Right renal pelvis (tissue), 4 donors: Measurements from ENCODE around the gene NOP10. TPM values are rescaled to one million over a fixed set of nuclear protein-coding genes. Genes with fewer than 3 reads are reported as not detected.
A peak's percentile ranks its signal among the peaks of the same experiment; 100 is the strongest.
"Not testable (repeated sequence)": the region's sequence is repeated elsewhere in the genome, so short reads cannot be mapped to it uniquely, and the experiment has no call there.

Source experiments
- DNase-seq, 4 donors: peaks; one replicate each; pipeline ENCODE4 v3.0.0-alpha.2; 2013; ENCODE audit warnings: low read depth in 4 of 4, low spot score in 3 of 4, missing footprints in 1 of 4
- polyA plus RNA-seq, 4 donors: library from polyadenylated mRNA; unstranded; fragments of 120-200 nt; gene quantifications; one replicate each; pipeline ENCODE4 v1.2.1, GENCODE V29; 2013; ENCODE audit not compliant: insufficient read length in 4 of 4

The NOP10 gene
- polyA plus RNA-seq, 4 donors, result 122 to 148 (median 139) TPM

DNA sequence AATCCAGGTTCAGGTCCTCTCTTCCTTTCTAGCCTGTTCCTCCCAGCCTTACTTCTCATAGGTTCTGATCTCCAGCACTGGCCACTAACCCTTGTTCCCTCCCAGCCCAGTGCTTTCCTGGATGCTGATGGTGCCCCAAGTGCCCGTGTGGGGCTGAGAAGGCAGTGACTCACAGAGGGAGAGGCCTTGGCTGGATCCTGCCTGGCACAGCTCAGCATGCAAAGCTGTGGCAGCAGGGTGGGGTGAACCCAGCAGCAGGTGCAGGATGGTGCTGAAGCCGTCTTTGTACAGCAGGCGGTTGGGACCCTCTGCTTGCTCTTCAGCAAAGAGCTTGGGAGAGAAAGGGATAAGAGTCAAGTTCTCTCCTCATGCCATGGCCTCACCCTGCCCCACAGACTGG lies 16.5 kb upstream of the NOP10 start:
- DNase-seq, result no peak

DNA sequence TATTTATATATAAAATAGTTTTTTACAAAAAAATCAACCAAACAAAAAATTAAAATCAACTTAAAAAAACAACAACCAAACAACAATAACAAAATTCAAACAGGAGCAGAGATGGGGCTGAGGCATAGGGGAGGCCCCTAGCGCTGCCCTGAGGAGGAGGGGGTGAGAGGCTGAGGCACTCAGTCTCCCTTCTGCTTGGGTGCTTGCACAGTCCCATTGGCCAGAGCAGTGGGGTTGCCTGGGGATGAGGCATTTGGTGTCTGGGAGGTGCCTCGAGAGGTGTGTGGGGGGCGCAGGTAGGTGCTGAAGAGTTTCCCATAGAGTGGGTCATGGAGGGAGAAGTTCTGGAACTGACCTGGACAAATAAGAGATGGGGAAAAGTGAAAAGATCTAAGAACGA lies 16.0 kb upstream of the NOP10 start:
- no peak for DNase-seq

DNA sequence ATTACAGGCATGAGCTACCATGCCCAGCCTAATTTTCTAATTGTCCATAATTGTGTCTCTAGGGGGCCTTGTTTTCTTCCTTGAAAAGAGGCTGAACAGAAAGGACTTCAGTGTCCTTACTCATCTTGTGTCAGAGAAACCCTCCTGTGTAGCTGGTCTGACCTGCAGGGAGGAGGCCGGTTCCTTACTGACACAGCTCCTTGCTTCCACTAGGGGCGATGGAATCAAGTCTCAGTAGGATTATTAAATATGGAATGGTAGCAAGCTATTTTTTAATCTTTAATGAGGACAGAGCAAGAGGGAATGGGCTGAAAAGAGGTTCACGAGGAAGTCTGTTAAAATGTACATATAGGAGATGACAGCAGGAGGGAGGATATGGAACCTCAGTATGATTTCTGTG lies 15.4 kb upstream of the NOP10 start:
- DNase-seq, result no peak

DNA sequence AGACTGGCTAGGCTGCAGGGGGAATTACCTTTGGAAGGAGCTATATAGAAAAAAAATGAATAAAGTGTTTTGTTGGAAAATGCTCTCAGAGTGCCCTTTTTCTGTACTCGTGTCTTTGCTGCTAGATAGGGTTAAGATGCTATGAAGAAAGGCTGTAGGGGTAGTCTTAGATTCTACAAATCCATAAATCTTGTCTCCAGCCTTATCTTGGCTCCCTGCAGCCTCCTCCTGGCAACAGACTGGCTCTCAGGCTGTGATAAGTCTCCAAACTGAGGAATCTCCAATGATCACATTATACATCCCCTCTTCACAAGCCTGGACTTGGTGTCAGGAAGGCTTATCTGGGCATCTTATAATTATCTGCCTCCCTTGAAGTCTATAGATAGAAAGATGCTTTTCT lies 14.7 kb upstream of the NOP10 start:
- no peak for DNase-seq

DNA sequence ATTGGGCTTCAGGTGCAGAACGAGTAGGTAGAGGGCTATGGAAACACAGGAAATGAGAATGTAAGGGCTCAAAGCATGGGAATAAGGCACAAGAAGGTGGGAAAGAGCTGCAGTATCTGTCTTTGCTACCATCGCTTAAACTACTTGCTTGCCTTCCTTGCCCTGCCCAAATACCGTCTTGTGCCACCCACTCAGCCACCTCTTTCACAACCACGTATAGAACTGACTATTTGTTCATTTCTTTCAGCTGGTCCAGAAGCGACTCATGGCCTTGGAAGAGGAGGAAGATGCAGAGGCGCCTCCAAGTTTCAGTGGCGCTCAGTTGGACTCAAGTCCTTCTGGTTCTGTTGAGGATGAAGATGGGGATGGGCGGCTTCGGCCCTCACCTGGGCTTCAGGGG lies 12.3 kb upstream of the NOP10 start:
- no peak for DNase-seq

- DNase-seq, result no peak
These were observed 11.3 kb upstream of the NOP10 start for GRCh38 chr15:34354286-34354685.

- no peak for DNase-seq
These were observed 10.7 kb upstream of the NOP10 start for GRCh38 chr15:34353627-34354026.

DNA sequence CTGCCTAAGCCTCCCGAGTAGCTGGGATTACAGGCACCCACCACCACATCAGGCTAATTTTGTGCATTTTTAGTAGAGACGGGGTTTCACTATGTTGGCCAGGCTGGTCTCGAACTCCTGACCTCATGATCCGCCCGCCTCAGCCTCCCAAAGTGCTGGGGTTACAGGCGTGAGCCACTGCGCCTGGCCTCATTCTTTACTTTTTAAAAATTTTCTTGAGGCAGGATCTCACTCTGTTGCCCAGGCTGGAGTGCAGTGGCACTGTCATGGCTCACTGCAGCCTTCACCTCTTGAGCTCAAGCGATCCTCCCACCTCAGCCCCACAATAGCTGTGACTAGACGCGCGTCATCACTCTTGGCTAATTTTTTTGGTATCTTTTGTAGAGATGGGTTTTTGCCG lies 10.1 kb upstream of the NOP10 start:
- DNase-seq, result not testable (repeated sequence)

GRCh38 chr15:34349769-34350168 lies 6.8 kb upstream of the NOP10 start:
- no peak for DNase-seq

- no peak for DNase-seq
These were observed 5.9 kb upstream of the NOP10 start for GRCh38 chr15:34348735-34349300.

GRCh38 chr15:34347951-34348638 lies 5.2 kb upstream of the NOP10 start:
- no peak for DNase-seq

GRCh38 chr15:34342213-34342736 lies 661 bp downstream of the NOP10 start:
- not testable (repeated sequence) for DNase-seq

GRCh38 chr15:34341381-34342212 lies 1.3 kb downstream of the NOP10 start:
- DNase-seq, result no peak

DNA sequence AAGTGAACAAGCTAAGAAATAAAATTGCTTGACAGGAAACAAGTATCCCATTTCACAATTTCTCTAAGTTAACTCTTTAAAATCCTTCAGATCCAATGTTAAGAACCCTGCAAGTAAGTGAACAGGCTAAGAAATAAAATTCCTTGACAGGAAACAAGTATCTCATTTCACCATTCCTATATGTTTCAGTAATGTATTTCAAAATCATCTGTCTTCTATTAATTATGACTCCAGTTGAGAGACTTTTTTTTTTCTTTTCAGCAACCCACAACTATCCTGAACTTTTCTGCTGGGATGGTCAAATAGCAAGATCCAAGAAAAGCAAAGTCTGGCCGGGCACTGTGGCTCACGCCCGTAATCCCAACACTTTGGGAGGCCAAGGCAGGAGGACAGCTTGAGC lies 3.0 kb downstream of the NOP10 start:
- no peak for DNase-seq

GRCh38 chr15:34338347-34338746 lies 4.6 kb downstream of the NOP10 start:
- DNase-seq, result no peak

- DNase-seq, result peak; percentile 71 to 77 (median 76)
These were observed 5.2 kb downstream of the NOP10 start, which contains the start of gene SLC12A6 for GRCh38 chr15:34337557-34338306. TSS of gene SLC12A6 (minus strand) at chr15:34337781. CDS start at chr15:34336680, 1,101 bp downstream.

- no peak for DNase-seq
These were observed 5.9 kb downstream of the NOP10 start for GRCh38 chr15:34336991-34337556.

GRCh38 chr15:34336231-34336990 lies 6.5 kb downstream of the NOP10 start:
- no peak for DNase-seq

- DNase-seq, result no peak
These were observed 7.5 kb downstream of the NOP10 start for GRCh38 chr15:34335176-34336032.
